Thymus (tissue), 11 donors: ENCODE measurements around the gene TMEFF1. TPM values are rescaled to one million over a fixed set of nuclear protein-coding genes. Genes with fewer than 3 reads are reported as not detected.
"Not testable (repeated sequence)": the region's sequence is repeated elsewhere in the genome, so short reads cannot be mapped to it uniquely, and the experiment has no call there.

Experiments
- DNase-seq, 9 donors: peaks; one replicate each; pipeline ENCODE4 v3.0.0-alpha.2; 2013; ENCODE audit warnings: low spot score in 9 of 9, low read depth in 6 of 9, missing footprints in 1 of 9
- H3K27ac ChIP-seq, 2 donors: one replicate each; pipeline ENCODE4 v1.5.1; 2013; ENCODE audit warnings: control low read depth in 1 of 2, low read depth in 1 of 2, low read length in 1 of 2, mild to moderate bottlenecking in 1 of 2, moderate library complexity in 1 of 2
- H3K27me3 ChIP-seq, 2 donors: one replicate each; pipeline ENCODE4 v1.5.1; 2013; ENCODE audit warnings: low read length in 1 of 2; ENCODE audit not compliant: control insufficient read depth in 2 of 2, insufficient read depth in 1 of 2
- H3K36me3 ChIP-seq, 2 donors: one replicate each; pipeline ENCODE4 v1.5.1; 2013; ENCODE audit warnings: low read length in 1 of 2, mild to moderate bottlenecking in 1 of 2, moderate library complexity in 1 of 2; ENCODE audit not compliant: control insufficient read depth in 2 of 2, insufficient read depth in 2 of 2
- H3K4me1 ChIP-seq, 2 donors: one replicate each; pipeline ENCODE4 v1.5.1; 2013; ENCODE audit warnings: low read length in 2 of 2; ENCODE audit not compliant: control insufficient read depth in 2 of 2, insufficient read depth in 2 of 2
- H3K4me3 ChIP-seq, 2 donors: one replicate each; pipeline ENCODE4 v1.5.1; 2013; ENCODE audit warnings: low read length in 2 of 2, control low read depth in 1 of 2, mild to moderate bottlenecking in 1 of 2
- H3K9me3 ChIP-seq, 2 donors: one replicate each; pipeline ENCODE4 v1.5.1; 2013; ENCODE audit warnings: low read length in 1 of 2, mild to moderate bottlenecking in 1 of 2; ENCODE audit not compliant: control insufficient read depth in 2 of 2, insufficient read depth in 1 of 2
- WGBS: extraction: QIAGEN DNeasy Blood & Tissue Kit; methylation state at CpG from one replicate; pipeline ENCODE4 v1.1.7; 2013; 5-methylcytosine and 5-hydroxymethylcytosine counted together
- polyA plus RNA-seq: library from polyadenylated mRNA; stranded (reverse); fragments of 200-250 nt; gene quantifications from one replicate; pipeline ENCODE4 v1.2.3, GENCODE V29; 2013
- total RNA-seq: library from RNA; stranded (reverse); fragments of 120-200 nt; gene quantifications from one replicate; pipeline ENCODE4 v1.2.4, GENCODE V29; 2013
- donor health status: healthy.

Gene TMEFF1
- total and polyA plus RNA-seq, 2 donors, result 0.02 to 1.4 TPM

DNA sequence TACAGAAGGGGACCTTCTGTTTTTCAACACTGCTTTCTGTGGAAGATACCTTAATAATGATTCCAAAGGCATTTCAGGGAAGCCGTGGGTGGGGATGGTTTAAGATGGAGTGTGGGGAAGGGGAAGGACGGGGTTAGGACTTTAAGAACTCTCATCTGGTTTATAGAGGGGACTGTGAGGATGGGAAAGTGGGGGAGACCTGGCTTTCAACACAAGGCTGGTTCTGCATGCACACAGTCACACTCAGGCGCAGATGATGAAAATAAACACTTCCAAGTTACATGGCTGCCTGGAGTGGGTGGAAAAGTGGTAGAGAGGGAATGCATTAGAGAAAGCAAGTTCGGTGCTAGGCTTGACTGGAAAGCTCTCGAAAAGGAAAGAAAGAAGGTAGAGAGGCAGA, 41.1 kb upstream of the TMEFF1 start:
- no peak for DNase-seq
- Histone ChIP-seq H3K27me3 (no peaks in the 10 kb centered on the region), H3K27ac (no peak overlapping the region), H3K36me3 (no peaks in the 10 kb centered on the region), H3K9me3 (no peaks in the 10 kb centered on the region), H3K4me1 (peaks cover 2 to 6% of the 10 kb centered on the region in 2 donors), H3K4me3 (no peak overlapping the region)
- WGBS, result 95% methylated on average over 5 of the region's 5 CpGs

DNA sequence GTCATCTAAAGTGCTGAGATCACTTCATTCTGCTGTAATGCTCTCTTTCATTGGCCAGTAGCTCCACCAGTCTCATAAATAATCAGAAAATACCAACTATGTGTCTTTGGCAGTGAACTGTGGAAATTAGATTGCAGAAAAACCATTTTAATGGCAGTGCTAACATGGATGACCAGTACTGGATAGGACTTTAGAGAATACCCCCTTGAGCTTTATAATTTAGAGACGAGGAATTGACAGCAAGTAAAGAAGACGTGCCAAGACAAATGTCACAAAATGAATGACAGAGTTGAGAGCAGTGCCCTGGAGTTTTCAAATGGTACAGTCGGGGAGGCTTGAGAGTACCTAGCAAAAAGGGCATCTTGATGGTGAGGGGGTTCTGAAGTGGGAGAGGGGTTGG, 40.2 kb upstream of the TMEFF1 start:
- H3K27me3 ChIP-seq, result no peaks in the 10 kb centered on the region
- H3K9me3 ChIP-seq, result no peaks in the 10 kb centered on the region
- H3K4me3 ChIP-seq, result no peak overlapping the region
- H3K27ac ChIP-seq, result no peak overlapping the region
- H3K4me1 ChIP-seq, result peaks cover 2 to 4% of the 10 kb centered on the region in 2 donors
- no peaks in the 10 kb centered on the region for H3K36me3 ChIP-seq
- WGBS, result 97% methylated on average over 3 of the region's 3 CpGs
- no peak for DNase-seq

DNA sequence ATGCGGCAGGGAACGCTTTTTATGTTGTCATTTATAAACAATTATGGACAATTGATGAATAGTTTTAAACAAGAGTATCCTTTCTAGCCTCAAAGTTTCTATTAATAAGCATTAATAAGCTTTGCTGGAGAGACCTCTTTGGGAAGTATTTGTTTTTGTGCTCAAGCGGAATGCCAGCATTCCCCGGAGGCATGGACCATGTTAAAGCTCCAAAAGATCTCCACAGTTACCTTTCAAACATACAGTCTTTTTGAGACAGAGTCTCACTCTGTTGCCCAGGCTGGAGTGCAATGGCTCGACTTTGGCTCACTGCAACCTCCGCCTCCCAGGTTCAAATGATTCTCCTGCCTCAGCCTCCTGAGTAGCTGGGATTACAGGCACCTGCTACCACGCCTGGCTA, 36.4 kb upstream of the TMEFF1 start:
- H3K4me3 ChIP-seq, result no peak overlapping the region
- H3K9me3 ChIP-seq, result no peaks in the 10 kb centered on the region
- no peak for DNase-seq
- H3K36me3 ChIP-seq, result no peaks in the 10 kb centered on the region
- H3K27ac ChIP-seq, result no peak overlapping the region
- H3K27me3 ChIP-seq, result no peaks in the 10 kb centered on the region
- peaks cover 0 to 2% of the 10 kb centered on the region in 2 donors for H3K4me1 ChIP-seq
- 89% methylated on average over 7 of the region's 7 CpGs for WGBS

DNA sequence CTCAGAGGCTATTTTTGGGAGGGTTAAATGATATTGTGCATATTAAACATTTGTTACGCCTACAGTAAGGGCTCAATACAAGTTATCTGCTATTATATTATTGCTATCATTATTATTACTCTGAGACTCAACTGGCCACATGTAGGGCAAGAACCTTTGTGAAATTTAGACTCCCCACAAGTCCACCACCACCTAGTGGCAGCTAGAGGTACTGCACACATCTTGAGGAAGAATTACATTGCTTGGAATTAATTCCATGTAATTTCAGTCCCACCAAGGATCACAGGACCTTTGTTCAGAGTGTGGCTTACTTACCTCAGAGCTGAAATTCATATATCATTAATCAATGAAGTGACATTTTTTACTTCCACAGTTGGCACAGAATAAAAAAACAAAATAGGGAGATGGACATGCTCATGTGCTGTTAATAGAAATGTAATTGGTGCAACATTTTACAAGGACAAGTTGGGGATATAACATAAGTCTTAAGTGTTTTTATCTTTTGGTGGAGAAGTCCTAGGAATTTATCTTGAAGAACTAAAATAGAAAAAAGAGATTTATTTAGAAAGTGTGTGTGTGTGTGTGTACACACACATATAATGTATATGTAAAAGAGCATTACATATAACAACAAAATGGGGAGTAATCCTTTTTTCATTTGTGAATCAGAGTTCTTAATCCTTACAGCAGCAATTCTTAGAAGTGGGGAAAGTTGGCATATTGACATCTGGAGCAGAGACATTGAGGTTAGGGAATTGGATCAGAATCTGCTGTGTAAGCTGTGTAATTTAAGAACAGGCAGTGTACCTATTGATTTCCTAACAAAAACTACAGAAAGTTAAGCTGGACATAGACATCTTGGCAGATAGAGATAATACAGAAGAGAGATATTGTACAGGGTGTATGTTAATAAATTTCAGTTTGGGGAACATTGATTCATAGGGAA, 34.8 kb upstream of the TMEFF1 start:
- DNase-seq, result peak; percentile 18 to 71 (median 46)
- WGBS, result 94% methylated on average over 1 of the region's 1 CpG

DNA sequence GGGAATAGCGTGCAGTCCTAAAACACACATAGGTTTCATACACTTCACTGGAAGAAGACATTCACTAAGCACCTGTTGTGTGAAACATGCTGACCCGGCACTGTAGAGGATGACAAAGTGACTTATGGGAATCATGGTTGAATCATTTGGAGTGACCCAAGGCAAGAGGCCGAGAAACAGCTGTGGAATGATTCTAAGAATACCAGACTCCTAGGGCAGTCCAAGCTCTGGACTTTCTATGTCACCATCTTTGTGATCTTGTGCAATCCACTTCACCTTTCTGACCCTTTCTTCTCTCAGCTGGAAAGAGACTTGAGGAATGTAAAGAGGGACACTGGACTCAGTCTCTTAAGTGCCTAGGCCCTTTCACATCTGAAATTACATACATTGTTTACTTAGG, 32.9 kb upstream of the TMEFF1 start:
- Histone ChIP-seq H3K4me3 (no peak overlapping the region), H3K36me3 (peaks cover 0 to 5% of the 10 kb centered on the region in 2 donors), H3K9me3 (no peaks in the 10 kb centered on the region), H3K27me3 (no peaks in the 10 kb centered on the region), H3K4me1 (no peaks in the 10 kb centered on the region), H3K27ac (no peak overlapping the region)
- DNase-seq, result no peak
- 98% methylated on average over 3 of the region's 3 CpGs for WGBS

More for the DNA sequence above, 34.8 kb upstream of the TMEFF1 start:
- H3K27me3 ChIP-seq, result no peaks in the 10 kb centered on the region
- no peak overlapping the region for H3K4me3 ChIP-seq
- peaks cover 0 to 1% of the 10 kb centered on the region in 2 donors for H3K4me1 ChIP-seq
- no peaks in the 10 kb centered on the region for H3K36me3 ChIP-seq
- H3K9me3 ChIP-seq, result no peaks in the 10 kb centered on the region
- no peak overlapping the region for H3K27ac ChIP-seq

DNA sequence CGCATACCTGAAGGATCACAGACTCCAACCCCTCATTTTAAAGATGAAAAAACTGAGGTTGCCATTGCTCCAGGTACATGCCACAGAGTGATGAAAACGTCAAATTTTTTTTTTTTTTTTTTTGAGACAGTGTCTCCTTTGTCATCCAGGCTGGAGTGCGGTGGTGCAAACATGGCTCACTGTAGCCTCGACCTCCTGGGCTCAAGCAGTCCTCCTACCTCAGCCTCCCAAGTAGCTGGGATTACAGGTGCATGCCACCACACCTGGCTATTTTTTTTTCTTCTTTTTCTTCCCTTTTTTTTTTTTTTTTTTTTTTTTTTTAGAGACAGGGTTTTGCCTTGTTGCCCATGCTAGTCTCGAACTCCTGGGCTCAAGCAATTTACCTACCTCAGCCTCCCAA, 32.5 kb upstream of the TMEFF1 start:
- DNase-seq, H3K27ac ChIP-seq, H3K4me1 ChIP-seq, H3K9me3 ChIP-seq, H3K36me3 ChIP-seq, H3K4me3 ChIP-seq, H3K27me3 ChIP-seq: not testable (repeated sequence)
- WGBS, result 95% methylated on average over 5 of the region's 5 CpGs

DNA sequence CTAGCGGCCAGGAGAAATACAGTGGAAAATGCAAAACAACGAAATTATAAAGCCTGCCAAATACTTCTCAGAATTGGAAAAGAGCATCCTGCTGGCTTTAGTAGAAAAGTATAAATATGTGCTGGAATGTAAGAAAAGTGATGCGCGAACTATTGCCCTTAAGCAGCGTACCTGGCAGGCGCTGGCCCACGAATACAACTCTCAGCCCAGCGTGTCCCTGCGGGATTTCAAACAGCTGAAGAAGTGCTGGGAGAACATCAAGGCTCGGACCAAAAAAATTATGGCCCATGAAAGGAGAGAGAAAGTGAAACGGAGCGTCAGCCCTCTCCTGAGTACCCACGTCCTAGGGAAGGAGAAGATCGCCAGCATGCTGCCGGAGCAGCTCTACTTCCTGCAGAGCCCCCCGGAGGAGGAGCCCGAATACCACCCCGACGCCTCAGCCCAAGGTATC, 31.0 kb upstream of the TMEFF1 start:
- Histone ChIP-seq H3K4me3 (no peak overlapping the region), H3K9me3 (no peaks in the 10 kb centered on the region), H3K27ac (no peak overlapping the region), H3K4me1 (no peaks in the 10 kb centered on the region), H3K27me3 (no peaks in the 10 kb centered on the region), H3K36me3 (peaks cover 0 to 7% of the 10 kb centered on the region in 2 donors)
- DNase-seq, result no peak
- 89% methylated on average over 19 of the region's 19 CpGs for WGBS

DNA sequence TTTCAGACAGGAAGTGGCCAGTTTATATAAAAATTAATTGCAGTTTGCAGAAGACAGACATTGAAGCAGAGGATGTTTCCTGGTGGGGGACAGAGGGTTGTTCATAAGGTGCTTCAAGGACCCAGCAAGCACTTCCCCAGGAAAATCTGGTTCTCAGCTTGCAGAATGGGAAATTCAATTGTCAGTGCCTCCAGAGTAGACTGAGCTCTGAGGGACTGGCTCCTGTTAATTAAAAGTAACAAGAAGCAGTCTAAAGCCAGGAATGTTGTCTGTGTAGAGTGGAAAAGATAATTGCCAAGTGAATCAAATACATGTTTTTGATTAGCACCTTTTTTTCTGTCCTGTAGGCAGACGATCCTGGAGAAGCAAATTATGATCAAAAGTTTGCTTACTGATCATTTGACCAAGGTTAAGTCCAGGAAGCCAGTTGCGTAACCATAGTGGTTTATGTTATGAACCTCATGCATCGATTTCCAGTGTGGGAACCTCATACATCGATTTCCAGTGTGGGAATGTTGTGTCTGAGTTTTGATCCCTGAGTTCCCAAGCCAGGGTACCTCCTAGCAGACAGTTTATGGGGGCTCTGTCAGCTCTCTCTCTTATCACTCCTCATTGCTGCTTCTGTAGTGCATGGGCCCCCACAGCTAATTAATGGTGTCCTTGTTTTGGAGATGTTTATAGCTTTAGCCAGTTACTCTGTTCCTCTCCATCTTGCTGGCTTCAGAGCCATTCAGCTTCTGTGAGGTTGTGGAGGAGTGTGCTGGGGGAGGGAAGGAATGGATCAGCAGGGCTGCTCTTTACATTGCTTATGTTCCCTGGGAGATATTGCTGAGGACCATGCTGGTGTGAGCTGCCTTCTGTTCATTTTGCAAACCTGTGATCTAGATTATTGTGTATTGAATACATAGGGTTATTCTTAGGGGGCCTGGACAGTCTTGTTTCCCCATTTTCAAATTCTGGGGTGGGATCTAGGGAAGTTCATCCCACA, 28.9 kb upstream of the TMEFF1 start:
- 86% methylated on average over 4 of the region's 4 CpGs for WGBS
- H3K27me3 ChIP-seq, result no peaks in the 10 kb centered on the region
- H3K9me3 ChIP-seq, result no peaks in the 10 kb centered on the region
- H3K27ac ChIP-seq, result no peak overlapping the region
- no peak for DNase-seq
- peaks cover 0 to 7% of the 10 kb centered on the region in 2 donors for H3K36me3 ChIP-seq
- H3K4me1 ChIP-seq, result no peaks in the 10 kb centered on the region
- no peak overlapping the region for H3K4me3 ChIP-seq
